Naive thymus-derived CD4-positive, alpha-beta T cell (primary cell): Measurements from ENCODE around the gene NEDD4L. TPM values are rescaled to one million over a fixed set of nuclear protein-coding genes. Genes with fewer than 3 reads are reported as not detected.

Experiments
- ATAC-seq: fragments of 150-1000 bp; cut with Tn5 transposase; 2 replicates; pipeline ENCODE4 v1.10.0; 2021; ENCODE audit warnings: mild to moderate bottlenecking, moderate library complexity
- CTCF ChIA-PET: fragments of 350-600 bp; sonication (Branson Sonifier 250); formaldehyde crosslinking; loops from one replicate; lab custom pipeline; 2021; ENCODE audit warnings: antibody characterized with exemption; lab: Charles Lee
- POLR2A ChIA-PET: fragments of 350-600 bp; sonication (Branson Sonifier 250); formaldehyde crosslinking; loops from one replicate; lab custom pipeline; 2021; ENCODE audit warnings: antibody characterized with exemption, inconsistent platforms; lab: Charles Lee
- DNase-seq, 9 donors: peaks; one replicate each; pipeline versions ENCODE4 v3.0.0 to v3.0.0-alpha.2; 2020 to 2022; ENCODE audit warnings: mixed read lengths in 1 of 9
- H3K27ac ChIP-seq: one replicate; pipeline ENCODE4 v1.7.0; 2013; ENCODE audit warnings: mild to moderate bottlenecking, low read depth, low read length, moderate library complexity
- H3K27me3 ChIP-seq, 2 donors: one replicate each; pipeline ENCODE4 v1.7.0; 2013; ENCODE audit warnings: low read length in 2 of 2, mild to moderate bottlenecking in 2 of 2, moderate library complexity in 2 of 2; ENCODE audit not compliant: control insufficient read depth in 2 of 2, insufficient read depth in 2 of 2
- H3K36me3 ChIP-seq, 3 experiments: 1 replicate in 2 of 3; 2 replicates in 1 of 3; pipeline ENCODE4 v1.7.0; 2013; ENCODE audit warnings: low read length in 3 of 3, mild to moderate bottlenecking in 3 of 3, moderate library complexity in 1 of 3; ENCODE audit not compliant: insufficient read depth in 3 of 3, control insufficient read depth in 2 of 3
- H3K4me1 ChIP-seq, 2 donors: one replicate each; pipeline ENCODE4 v1.7.0; 2013; ENCODE audit warnings: low read length in 2 of 2, mild to moderate bottlenecking in 2 of 2, moderate library complexity in 1 of 2; ENCODE audit not compliant: control insufficient read depth in 2 of 2, insufficient read depth in 2 of 2
- H3K4me3 ChIP-seq: 2 replicates; pipeline ENCODE4 v1.7.0; 2013; ENCODE audit warnings: mild to moderate bottlenecking, low read length
- H3K9me3 ChIP-seq, 3 experiments: 1 replicate in 2 of 3; 2 replicates in 1 of 3; pipeline ENCODE4 v1.7.0; 2013; ENCODE audit warnings: low read length in 3 of 3; ENCODE audit not compliant: control insufficient read depth in 2 of 3
- H3K27ac Mint-ChIP-seq, 9 donors: one replicate each; pipeline ENCODE4 v1.8.0; 2020 to 2022; ENCODE audit warnings: mixed read lengths in 9 of 9, mild to moderate bottlenecking in 8 of 9, moderate library complexity in 5 of 9, inconsistent platforms in 2 of 9
- H3K27me3 Mint-ChIP-seq, 5 donors: one replicate each; pipeline ENCODE4 v1.8.0; 2021 to 2022; ENCODE audit warnings: mixed read lengths in 5 of 5, mild to moderate bottlenecking in 1 of 5
- H3K36me3 Mint-ChIP-seq, 5 donors: one replicate each; pipeline ENCODE4 v1.8.0; 2020 to 2022; ENCODE audit warnings: mixed read lengths in 5 of 5, mild to moderate bottlenecking in 3 of 5, inconsistent platforms in 1 of 5
- H3K4me1 Mint-ChIP-seq, 7 donors: one replicate each; pipeline ENCODE4 v1.8.0; 2020 to 2022; ENCODE audit warnings: mixed read lengths in 7 of 7, mild to moderate bottlenecking in 3 of 7, inconsistent platforms in 1 of 7
- H3K4me3 Mint-ChIP-seq, 10 donors: one replicate each; pipeline ENCODE4 v1.8.0; 2020 to 2022; ENCODE audit warnings: mild to moderate bottlenecking in 10 of 10, mixed read lengths in 10 of 10, moderate library complexity in 6 of 10, inconsistent platforms in 2 of 10
- H3K9me3 Mint-ChIP-seq, 11 donors: one replicate each; pipeline ENCODE4 v1.8.0; 2020 to 2022; ENCODE audit warnings: mixed read lengths in 11 of 11, mild to moderate bottlenecking in 4 of 11, inconsistent platforms in 1 of 11, moderate library complexity in 1 of 11
- intact Hi-C, 2 donors: fragments of 100-400 bp; cut with micrococcal nuclease; formaldehyde crosslinking; loops; one replicate each; pipeline ENCODE4 v1.15.1; 2023
- polyA plus RNA-seq, 2 donors: library from polyadenylated mRNA; unstranded; fragments of 300-500 nt; fragmentation: Illumina TruSeq; gene quantifications; one replicate each; pipeline ENCODE4 v1.2.3, GENCODE V29; 2021
- total RNA-seq, 6 experiments: library from RNA in 5 of 6; stranded (reverse) in 5 of 6; gene quantifications; 1 replicate in 5 of 6; 2 replicates in 1 of 6; pipeline ENCODE4 v1.2.3 and lab custom pipeline; 2021 to 2026

Gene NEDD4L
- total and polyA plus RNA-seq, 7 experiments from 2014 or later, result 1.1 to 10.3 (median 4.2) TPM

DNA sequence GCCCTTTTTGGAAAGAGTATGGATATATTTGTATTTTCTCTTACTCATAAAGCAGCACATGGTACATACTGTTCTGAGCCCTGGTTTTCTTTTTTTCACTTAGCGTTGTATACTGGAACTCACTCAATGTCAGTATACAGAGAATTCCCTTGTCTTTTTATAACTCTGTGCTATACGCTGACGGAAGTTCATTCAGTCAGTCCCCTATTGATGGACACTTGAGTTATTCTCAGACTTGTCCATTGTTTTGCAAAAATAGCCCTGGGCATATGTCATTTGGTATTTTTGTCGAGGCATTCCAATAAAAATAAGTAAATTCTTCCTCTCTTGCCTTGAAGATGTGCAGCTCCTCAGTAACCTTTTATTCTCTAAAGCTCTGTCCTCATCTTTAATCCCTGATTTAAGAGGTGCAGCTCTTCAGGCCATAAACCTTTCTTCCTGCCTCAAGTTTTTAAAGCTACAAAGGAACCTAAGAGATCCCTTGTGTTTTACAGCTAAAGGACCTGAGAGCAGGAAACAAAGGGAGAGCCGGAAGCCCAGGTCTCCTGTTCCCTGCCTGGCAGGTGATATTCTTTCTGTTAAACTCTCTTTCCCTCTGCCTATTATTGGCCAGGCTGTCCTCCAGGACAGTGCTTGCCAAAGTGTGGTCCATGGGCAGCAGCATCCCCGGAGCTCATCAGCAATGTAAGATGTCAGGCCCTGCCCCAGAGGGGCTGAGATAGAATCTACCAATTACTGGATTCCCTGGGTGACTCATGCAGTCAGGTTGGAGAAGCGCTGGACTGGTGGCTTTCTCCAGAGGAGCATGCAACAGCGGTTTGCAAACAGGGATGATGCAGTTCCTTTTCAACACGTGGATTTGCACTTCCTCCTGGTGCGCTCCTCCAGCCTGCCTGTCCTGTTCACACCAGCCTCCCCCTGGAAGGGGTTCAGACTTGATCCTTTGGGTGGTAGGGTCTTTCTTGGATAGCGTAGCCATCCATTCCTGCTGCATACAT, 158.0 kb downstream of the NEDD4L start:
- Histone ChIP-seq H3K27me3 (no peaks in the 10 kb centered on the region), H3K9me3 (no peaks in the 10 kb centered on the region), H3K4me3 (no peak overlapping the region), H3K4me1 (no peaks in the 10 kb centered on the region), H3K36me3 (no peaks in the 10 kb centered on the region), H3K27ac (no peak overlapping the region)
- ATAC-seq (no peak), DNase-seq (no peak)
- H3K36me3 Mint-ChIP-seq, result peaks cover 0 to 4% (median 0%) of the 10 kb centered on the region in 5 donors
- ChIA-PET POLR2A (no interaction called here), CTCF (interaction anchor here (1.0 to 1.4 kb wide), 2 partner anchors 9 to 21 kb away, joined by 3 read pairs; no protein-coding TSS in a partner anchor)
- peaks cover 0 to 3% (median 0%) of the 10 kb centered on the region in 7 donors for H3K4me1 Mint-ChIP-seq
- H3K9me3 Mint-ChIP-seq, result no peaks in the 10 kb centered on the region
- intact Hi-C loops, result no loop called here
- H3K4me3 Mint-ChIP-seq, result no peak overlapping the region
- H3K27ac Mint-ChIP-seq, result no peak overlapping the region
- H3K27me3 Mint-ChIP-seq, result peaks cover 0 to 7% (median 4%) of the 10 kb centered on the region in 5 donors

DNA sequence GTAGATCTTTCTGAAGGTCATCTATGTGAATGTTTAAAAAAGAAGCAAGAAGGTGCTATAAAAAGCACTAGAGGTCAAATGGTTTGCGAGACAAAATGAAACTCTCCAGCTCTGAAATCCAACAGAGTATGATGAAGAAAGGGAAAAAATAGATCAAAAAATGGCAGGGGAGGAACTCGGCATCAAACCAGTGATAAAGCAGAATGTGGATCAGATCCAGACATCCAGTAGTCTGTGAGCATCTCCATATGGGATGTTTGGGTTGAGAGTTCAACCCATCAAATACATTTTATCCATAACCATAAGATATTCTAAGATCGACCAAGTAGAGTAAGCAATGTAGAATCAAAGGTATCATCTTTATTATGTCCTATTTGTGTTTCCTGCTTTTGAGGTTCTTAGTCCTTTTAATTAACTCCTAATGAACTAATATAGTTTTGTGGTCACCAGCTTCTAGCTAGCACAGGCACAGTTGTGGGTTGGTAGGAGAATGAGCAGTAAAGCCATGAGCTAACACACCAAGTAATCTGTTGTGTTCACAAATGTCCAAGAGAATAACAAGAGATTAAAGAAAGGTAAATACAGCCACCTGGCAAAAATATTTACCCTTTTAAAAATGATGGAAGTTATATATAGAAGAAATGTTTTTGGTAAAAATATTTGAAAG, 160.9 kb downstream of the NEDD4L start:
- Histone ChIP-seq H3K27me3 (no peaks in the 10 kb centered on the region), H3K36me3 (no peaks in the 10 kb centered on the region), H3K27ac (no peak overlapping the region), H3K4me1 (no peaks in the 10 kb centered on the region), H3K9me3 (no peaks in the 10 kb centered on the region), H3K4me3 (no peak overlapping the region)
- peaks cover 0 to 9% (median 3%) of the 10 kb centered on the region in 5 donors for H3K27me3 Mint-ChIP-seq
- ChIA-PET CTCF (no interaction called here), POLR2A (no interaction called here)
- H3K4me1 Mint-ChIP-seq, result peaks cover 0 to 10% (median 3%) of the 10 kb centered on the region in 7 donors
- peak overlapping the region in 1 of 9 donors; percentile 23 for H3K27ac Mint-ChIP-seq
- intact Hi-C loops, result no loop called here
- DNase-seq (no peak), ATAC-seq (no peak)
- peaks cover 0 to 4% (median 0%) of the 10 kb centered on the region in 5 donors for H3K36me3 Mint-ChIP-seq
- H3K4me3 Mint-ChIP-seq, result no peak overlapping the region
- H3K9me3 Mint-ChIP-seq, result no peaks in the 10 kb centered on the region

DNA sequence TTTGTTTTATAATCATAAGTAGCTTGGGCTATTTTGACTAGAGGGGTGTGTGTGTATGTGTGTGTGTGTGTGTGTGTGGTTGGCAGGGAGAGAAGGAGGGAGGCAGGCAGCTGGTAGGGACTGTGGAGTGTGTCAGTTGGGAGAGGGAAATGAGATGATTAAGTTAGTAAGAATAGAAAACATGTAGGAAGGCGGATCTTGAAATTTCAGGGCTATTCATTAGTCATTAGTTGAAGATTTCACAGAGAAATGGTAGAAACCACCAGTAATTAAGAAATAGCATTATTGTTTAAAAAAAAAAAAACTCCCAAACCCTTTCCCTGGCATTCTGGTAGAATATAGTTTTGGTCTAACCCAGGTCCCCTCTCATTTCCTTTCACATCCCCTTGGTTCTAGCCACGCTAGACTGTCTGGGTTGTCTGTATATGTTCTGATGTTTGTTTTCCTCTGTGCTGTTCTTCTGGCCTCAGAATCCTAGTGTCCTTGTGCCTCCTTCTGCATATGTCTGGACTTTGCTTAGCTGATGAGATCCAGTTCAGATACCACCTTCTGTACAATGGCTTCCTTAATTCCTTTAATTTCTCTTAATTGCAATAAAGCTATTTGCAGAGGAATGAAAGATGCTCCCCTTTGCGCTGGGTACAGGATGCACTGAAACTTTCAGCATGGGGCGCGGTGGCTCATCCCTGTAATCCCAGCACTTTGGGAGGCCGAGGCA, 161.6 kb downstream of the NEDD4L start:
- Histone ChIP-seq H3K9me3 (no peaks in the 10 kb centered on the region), H3K36me3 (no peaks in the 10 kb centered on the region), H3K27me3 (no peaks in the 10 kb centered on the region), H3K27ac (no peak overlapping the region), H3K4me1 (no peaks in the 10 kb centered on the region), H3K4me3 (no peak overlapping the region)
- Mint-ChIP-seq H3K27ac (no peak overlapping the region), H3K4me1 (peaks cover 0 to 10% (median 3%) of the 10 kb centered on the region in 7 donors), H3K4me3 (no peak overlapping the region), H3K9me3 (no peaks in the 10 kb centered on the region), H3K36me3 (peaks cover 0 to 4% (median 0%) of the 10 kb centered on the region in 5 donors), H3K27me3 (peaks cover 0 to 12% (median 4%) of the 10 kb centered on the region in 5 donors)
- intact Hi-C loops, result no loop called here
- ChIA-PET CTCF (no interaction called here), POLR2A (no interaction called here)
- ATAC-seq, result no peak
- no peak for DNase-seq

DNA sequence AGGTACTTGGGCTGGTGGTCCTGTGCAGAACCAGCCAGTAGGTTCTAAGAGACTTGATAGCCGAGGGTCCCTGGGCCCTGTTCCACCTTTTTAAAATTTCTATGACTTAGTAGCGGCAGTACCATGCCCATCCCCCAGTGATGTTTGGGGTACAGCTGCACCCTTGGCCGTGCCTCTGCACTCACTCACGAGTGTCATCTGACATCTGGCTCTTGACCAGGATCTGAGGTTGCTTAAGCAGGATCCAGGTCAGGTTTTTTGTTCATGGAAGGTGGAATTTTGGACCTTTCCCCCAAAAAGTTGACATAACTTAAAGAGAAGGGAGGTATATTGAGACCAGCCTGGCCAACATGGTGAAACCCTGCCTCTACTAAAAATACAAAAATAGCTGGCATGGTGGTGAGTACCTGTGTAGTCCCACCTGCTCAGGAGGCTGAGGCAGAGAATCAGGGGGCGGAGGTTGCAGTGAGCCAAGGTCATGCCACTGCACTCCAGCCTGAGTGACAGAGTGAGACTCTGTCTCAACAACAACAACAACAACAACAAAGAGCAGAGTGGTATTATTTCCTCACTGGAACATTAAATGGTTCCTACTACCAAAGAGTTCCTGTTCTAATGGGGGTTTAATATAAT, 163.6 kb downstream of the NEDD4L start:
- intact Hi-C loops, result no loop called here
- no peak overlapping the region for H3K27ac Mint-ChIP-seq
- DNase-seq (no peak), ATAC-seq (no peak)
- peaks cover 0 to 10% (median 1%) of the 10 kb centered on the region in 7 donors for H3K4me1 Mint-ChIP-seq
- no peak overlapping the region for H3K4me3 Mint-ChIP-seq
- H3K9me3 ChIP-seq, result no peaks in the 10 kb centered on the region
- H3K27me3 ChIP-seq, result no peaks in the 10 kb centered on the region
- peaks cover 0 to 4% (median 0%) of the 10 kb centered on the region in 5 donors for H3K36me3 Mint-ChIP-seq
- H3K9me3 Mint-ChIP-seq, result no peaks in the 10 kb centered on the region
- H3K27ac ChIP-seq, result no peak overlapping the region
- no peak overlapping the region for H3K4me3 ChIP-seq
- H3K27me3 Mint-ChIP-seq, result peaks cover 0 to 27% (median 5%) of the 10 kb centered on the region in 5 donors
- ChIA-PET CTCF (no interaction called here), POLR2A (no interaction called here)
- H3K36me3 ChIP-seq, result no peaks in the 10 kb centered on the region
- H3K4me1 ChIP-seq, result no peaks in the 10 kb centered on the region

DNA sequence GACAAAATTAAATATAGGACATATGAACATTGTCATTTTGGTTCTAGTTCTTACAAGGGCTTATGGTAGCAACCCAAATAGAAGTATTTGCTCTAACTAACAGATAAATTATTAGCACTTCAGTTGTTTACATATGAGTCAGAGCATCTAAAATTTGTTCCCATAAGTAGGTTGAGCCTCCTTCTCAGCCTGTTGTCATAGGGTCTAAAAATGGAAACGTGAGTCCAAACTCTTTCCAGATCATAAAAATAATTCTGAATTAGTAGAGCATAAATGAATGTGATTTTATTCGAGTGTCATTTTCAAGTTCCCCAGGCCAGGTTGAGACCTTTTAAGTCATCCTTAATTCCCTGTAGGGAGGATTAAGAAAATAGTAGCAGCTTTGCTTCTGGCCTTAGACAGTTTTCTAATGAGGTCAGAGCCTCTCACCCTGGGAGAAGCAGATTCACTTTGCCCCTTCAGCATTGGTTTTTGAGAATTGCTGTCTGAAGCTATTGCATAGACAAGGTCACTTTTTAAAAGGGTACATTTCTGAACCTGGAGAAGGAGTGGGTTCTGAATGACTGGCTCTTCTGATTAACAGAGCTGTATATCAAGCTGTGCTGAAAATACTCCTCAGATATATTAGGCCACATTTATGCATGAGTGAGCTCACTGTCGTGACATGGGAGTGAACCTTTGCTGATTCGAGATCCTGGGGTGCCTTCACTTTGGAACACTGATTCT, 164.3 kb downstream of the NEDD4L start:
- H3K4me1 ChIP-seq, result no peaks in the 10 kb centered on the region
- H3K4me1 Mint-ChIP-seq, result peaks cover under 1 to 17% (median 6%) of the 10 kb centered on the region in 7 donors
- no peak overlapping the region for H3K27ac Mint-ChIP-seq
- no peak overlapping the region for H3K27ac ChIP-seq
- H3K27me3 ChIP-seq, result no peaks in the 10 kb centered on the region
- no peaks in the 10 kb centered on the region for H3K9me3 Mint-ChIP-seq
- H3K27me3 Mint-ChIP-seq, result peaks cover 0 to 27% (median 5%) of the 10 kb centered on the region in 5 donors
- H3K36me3 Mint-ChIP-seq, result peaks cover 0 to 4% (median 0%) of the 10 kb centered on the region in 5 donors
- intact Hi-C loops, result no loop called here
- no peak for ATAC-seq
- ChIA-PET POLR2A (interaction anchor here (0.6 kb wide), 1 partner anchor 78 kb away, joined by 5 read pairs; no protein-coding TSS in a partner anchor), CTCF (no interaction called here)
- DNase-seq, result no peak
- H3K4me3 Mint-ChIP-seq, result no peak overlapping the region
- no peaks in the 10 kb centered on the region for H3K36me3 ChIP-seq
- H3K4me3 ChIP-seq, result no peak overlapping the region
- no peaks in the 10 kb centered on the region for H3K9me3 ChIP-seq
